ENCODE measurements around the gene PRSS48. TPM values are rescaled to one million over a fixed set of nuclear protein-coding genes. Genes with fewer than 3 reads are reported as not detected.

PRSS48 gene
- total RNA-seq, 1 donor from 2014 or later = not detected

DNA sequence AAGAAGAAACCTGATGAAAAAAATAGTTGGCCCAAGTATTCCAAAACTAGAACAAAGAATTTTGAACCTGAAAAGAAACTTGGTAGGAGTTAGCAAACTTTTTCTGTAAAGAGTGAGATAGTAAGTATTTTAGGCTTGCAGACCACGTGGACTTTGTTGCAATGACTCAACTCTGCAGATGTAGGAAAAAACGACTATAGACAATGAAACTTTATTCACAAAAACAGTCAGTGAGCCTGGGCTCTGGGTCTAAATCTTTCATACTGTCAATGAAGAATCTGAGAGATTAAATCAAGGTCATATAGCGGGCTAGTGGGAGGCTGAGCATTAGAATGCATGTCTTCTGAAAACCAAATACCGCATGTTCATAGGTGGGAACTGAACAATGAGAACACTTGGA lies 25.5 kb downstream of the PRSS48 start:
- intact Hi-C loops (cut with DNase I) = no loop called here
- DNase-seq (ENCODE audit: low spot score in 2 of 2) = no peak
- peaks cover 2 to 13% of the 10 kb centered on the region in 2 donors for H3K4me1 ChIP-seq
- H3K27me3 ChIP-seq = no peaks in the 10 kb centered on the region
- H3K9me3 ChIP-seq = no peaks in the 10 kb centered on the region
- H3K4me3 ChIP-seq = no peak overlapping the region
- TF ChIP-seq, protein P1, sequence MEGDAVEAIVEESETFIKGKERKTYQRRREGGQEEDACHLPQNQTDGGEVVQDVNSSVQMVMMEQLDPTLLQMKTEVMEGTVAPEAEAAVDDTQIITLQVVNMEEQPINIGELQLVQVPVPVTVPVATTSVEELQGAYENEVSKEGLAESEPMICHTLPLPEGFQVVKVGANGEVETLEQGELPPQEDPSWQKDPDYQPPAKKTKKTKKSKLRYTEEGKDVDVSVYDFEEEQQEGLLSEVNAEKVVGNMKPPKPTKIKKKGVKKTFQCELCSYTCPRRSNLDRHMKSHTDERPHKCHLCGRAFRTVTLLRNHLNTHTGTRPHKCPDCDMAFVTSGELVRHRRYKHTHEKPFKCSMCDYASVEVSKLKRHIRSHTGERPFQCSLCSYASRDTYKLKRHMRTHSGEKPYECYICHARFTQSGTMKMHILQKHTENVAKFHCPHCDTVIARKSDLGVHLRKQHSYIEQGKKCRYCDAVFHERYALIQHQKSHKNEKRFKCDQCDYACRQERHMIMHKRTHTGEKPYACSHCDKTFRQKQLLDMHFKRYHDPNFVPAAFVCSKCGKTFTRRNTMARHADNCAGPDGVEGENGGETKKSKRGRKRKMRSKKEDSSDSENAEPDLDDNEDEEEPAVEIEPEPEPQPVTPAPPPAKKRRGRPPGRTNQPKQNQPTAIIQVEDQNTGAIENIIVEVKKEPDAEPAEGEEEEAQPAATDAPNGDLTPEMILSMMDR (IDR thresholded peaks at IDR 0.05) = no peak
- H3K36me3 ChIP-seq = no peaks in the 10 kb centered on the region
- no peak overlapping the region for H3K27ac ChIP-seq

DNA sequence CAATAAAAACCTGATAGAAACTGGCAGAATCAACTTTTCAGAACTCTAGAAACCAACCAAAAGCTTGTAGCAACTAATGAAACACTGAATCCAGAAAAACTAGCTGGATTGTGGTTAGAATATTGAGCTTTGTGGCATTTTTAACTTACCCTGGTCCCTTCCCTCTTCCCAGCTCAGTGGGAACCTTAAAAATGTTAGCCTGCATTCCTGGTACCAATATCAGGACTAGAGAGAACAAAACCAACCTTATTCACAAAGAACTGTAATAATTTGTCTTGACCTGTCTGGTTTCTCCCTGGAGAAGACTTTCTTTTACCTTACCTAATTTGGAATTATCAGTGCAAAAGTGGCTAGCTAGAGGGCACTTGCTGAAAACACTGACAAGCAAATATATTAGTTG lies 27.3 kb downstream of the PRSS48 start:
- no peak overlapping the region for H3K27ac ChIP-seq
- H3K36me3 ChIP-seq = no peaks in the 10 kb centered on the region
- no peak overlapping the region for H3K4me3 ChIP-seq
- no peaks in the 10 kb centered on the region for H3K27me3 ChIP-seq
- no peaks in the 10 kb centered on the region for H3K9me3 ChIP-seq
- intact Hi-C loops (cut with DNase I) = no loop called here
- H3K4me1 ChIP-seq = peaks cover 2 to 13% of the 10 kb centered on the region in 2 donors
- DNase-seq (ENCODE audit: low spot score in 2 of 2) = no peak
- TF ChIP-seq, protein P1 (IDR thresholded peaks at IDR 0.05) = no peak

DNA sequence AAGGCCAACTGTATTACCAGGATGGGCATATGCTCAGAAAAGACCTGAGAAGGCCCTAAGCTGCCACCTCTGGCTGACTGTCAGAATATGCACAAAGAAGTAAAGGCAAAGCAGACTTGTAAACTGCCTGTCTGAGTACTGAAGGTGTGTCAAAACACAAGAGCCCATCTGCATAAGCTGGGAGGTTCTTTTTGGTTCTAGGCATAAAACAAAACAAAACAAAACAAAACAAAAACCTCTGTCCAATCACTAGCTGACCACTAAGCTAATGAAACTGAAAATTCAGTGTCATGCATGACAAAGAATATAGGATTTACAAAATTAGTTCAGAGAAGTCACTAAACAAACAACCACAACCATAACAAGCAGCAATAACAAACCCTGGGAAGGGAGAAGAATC lies 27.8 kb downstream of the PRSS48 start:
- Histone ChIP-seq H3K36me3 (no peaks in the 10 kb centered on the region), H3K4me1 (peaks cover 2 to 13% of the 10 kb centered on the region in 2 donors), H3K27ac (no peak overlapping the region), H3K27me3 (no peaks in the 10 kb centered on the region), H3K9me3 (no peaks in the 10 kb centered on the region), H3K4me3 (no peak overlapping the region)
- TF ChIP-seq, protein P1 (IDR thresholded peaks at IDR 0.05) = no peak
- intact Hi-C loops (cut with DNase I) = no loop called here
- no peak for DNase-seq (ENCODE audit: low spot score in 2 of 2)

DNA sequence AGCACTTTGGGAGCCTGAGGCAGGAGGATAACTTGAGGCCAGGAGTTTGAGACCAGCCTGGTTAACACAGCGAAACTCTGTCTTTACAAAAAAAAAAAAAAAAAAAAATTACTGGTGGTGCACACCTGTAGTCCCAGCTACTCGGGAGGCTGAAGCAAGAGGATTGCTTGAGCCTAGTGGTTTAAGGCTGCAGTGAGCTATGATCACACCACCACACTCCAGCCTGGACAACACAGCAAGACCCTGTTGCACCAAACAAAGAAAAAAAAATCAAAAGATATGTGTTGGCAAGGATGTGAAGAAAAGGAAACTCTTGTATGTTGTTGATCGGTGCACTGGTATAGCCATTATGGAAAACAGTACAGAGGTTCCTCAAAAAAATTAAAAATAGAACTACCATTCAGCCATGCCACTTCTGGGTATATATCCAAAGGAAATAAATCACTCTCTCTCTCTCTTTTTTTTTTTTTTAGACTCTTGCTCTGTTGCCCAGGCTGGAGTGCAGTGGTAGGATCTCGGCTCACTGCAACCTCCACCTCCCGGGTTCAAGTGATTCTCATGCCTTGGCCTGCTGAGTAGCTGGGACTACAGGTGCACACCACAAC lies 33.3 kb downstream of the PRSS48 start:
- Histone ChIP-seq H3K36me3 (no peaks in the 10 kb centered on the region), H3K4me3 (no peak overlapping the region), H3K27me3 (no peaks in the 10 kb centered on the region), H3K27ac (no peak overlapping the region), H3K9me3 (no peaks in the 10 kb centered on the region), H3K4me1 (peaks cover 0 to 11% of the 10 kb centered on the region in 2 donors)
- TF ChIP-seq, protein P1 (IDR thresholded peaks at IDR 0.05) = no peak
- intact Hi-C loops (cut with DNase I) = no loop called here
- DNase-seq (ENCODE audit: low spot score in 2 of 2) = no peak

DNA sequence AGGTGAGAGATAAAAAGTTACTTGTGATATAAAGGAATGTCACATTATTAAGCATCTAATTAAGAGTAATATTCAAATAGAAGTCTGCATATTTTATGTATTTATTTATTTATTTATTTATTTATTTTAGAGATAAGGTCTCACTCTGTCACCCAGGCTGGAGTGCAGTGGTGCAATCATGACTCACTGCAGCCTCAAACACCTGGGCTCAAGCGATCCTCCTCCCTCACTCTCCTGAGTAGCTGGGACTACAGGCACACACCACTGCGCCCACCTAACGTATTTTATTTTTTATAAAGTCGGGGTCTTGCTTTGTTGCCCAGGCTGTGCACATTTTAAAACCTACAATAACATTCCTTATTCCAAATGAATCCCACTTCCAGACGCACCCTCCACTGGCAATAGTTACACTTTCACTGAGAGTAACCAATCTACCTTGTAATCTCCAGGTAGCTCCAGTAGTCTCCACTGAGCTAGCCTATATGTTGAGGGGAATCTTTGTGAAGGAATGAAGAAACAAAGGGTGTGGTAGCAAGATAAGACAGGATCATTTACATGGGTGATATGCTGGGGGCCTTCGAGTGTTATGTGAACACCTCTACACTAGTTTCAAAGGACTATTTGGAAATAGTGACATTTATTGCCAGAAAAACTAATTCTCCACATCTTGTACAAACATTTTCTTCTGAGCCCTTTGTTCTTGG lies 36.5 kb downstream of the PRSS48 start:
- TF ChIP-seq, protein P1 (IDR thresholded peaks at IDR 0.05) = no peak
- Histone ChIP-seq H3K4me3 (no peak overlapping the region), H3K27ac (no peak overlapping the region), H3K4me1 (peaks cover 0 to 22% of the 10 kb centered on the region in 2 donors), H3K27me3 (no peaks in the 10 kb centered on the region), H3K9me3 (no peaks in the 10 kb centered on the region), H3K36me3 (no peaks in the 10 kb centered on the region)
- no peak for DNase-seq (ENCODE audit: low spot score in 2 of 2)
- intact Hi-C loops (cut with DNase I) = no loop called here
